ENCODE data around the gene GLYAT.
"Not testable (repeated sequence)": the region's sequence is repeated elsewhere in the genome, so short reads cannot be mapped to it uniquely, and the experiment has no call there.

GLYAT gene

GRCh38 chr11:58742981-58743880 is 11.5 kb upstream of the GLYAT start:
- DNase-seq, result no peak

- DNase-seq, result no peak
These were observed 10.4 kb upstream of the GLYAT start for GRCh38 chr11:58742140-58742539.

GRCh38 chr11:58741127-58741526 is 9.4 kb upstream of the GLYAT start:
- DNase-seq, result no peak

- DNase-seq, result no peak
These were observed 8.7 kb upstream of the GLYAT start for GRCh38 chr11:58740447-58740846.

- DNase-seq, result no peak
These were observed 8.1 kb upstream of the GLYAT start for GRCh38 chr11:58739725-58740430.

- no peak for DNase-seq
These were observed 3.1 kb upstream of the GLYAT start for GRCh38 chr11:58734681-58735490.

- no peak for DNase-seq
These were observed 1.1 kb downstream of the GLYAT start for GRCh38 chr11:58730507-58731089.

- no peak for DNase-seq
These were observed 4.3 kb downstream of the GLYAT start for GRCh38 chr11:58727415-58727797.

- no peak for DNase-seq
These were observed 4.9 kb downstream of the GLYAT start for GRCh38 chr11:58726737-58727414.

- DNase-seq, result no peak
These were observed 12.2 kb downstream of the GLYAT start for GRCh38 chr11:58719406-58720117.

- no peak for DNase-seq
These were observed 19.2 kb downstream of the GLYAT start for GRCh38 chr11:58712531-58712930.

- DNase-seq, result no peak
These were observed 19.9 kb downstream of the GLYAT start for GRCh38 chr11:58711832-58712231.

GRCh38 chr11:58707767-58708166 is 24.0 kb downstream of the GLYAT start:
- DNase-seq, result no peak

GRCh38 chr11:58696825-58697224 is 34.9 kb downstream of the GLYAT start:
- DNase-seq, result not testable (repeated sequence)

GRCh38 chr11:58693026-58693425 is 38.7 kb downstream of the GLYAT start:
- no peak for DNase-seq

GRCh38 chr11:58691675-58692074 is 40.1 kb downstream of the GLYAT start:
- no peak for DNase-seq

- no peak for DNase-seq
These were observed 42.8 kb downstream of the GLYAT start for GRCh38 chr11:58688789-58689503.

GRCh38 chr11:58685973-58686722 is 45.6 kb downstream of the GLYAT start:
- DNase-seq, result no peak

GRCh38 chr11:58682660-58683059 is 49.1 kb downstream of the GLYAT start:
- DNase-seq, result not testable (repeated sequence)

- DNase-seq, result not testable (repeated sequence)
These were observed 54.2 kb downstream of the GLYAT start for GRCh38 chr11:58677536-58677935.

Data from left hindlimb (tissue), 1 donor.